AG09319 (cell line): ENCODE results near the gene VPS39.

Source experiments
- DNase-seq: peaks from one replicate; pipeline ENCODE4 v3.0.0-alpha.2; 2010; ENCODE audit warnings: low read depth; ENCODE audit errors: extremely low read depth
- CTCF ChIP-seq: IDR thresholded peaks from 2 replicates; pipeline ENCODE4 v1.5.1; 2011; ENCODE audit warnings: low read depth, mild to moderate bottlenecking, inconsistent platforms, low read length, moderate library complexity

VPS39 gene

GRCh38 chr15:42150219-42150970 lies 57.7 kb downstream of the VPS39 start:
- no peak for TF ChIP-seq CTCF
- DNase-seq, result no peak

- no peak for DNase-seq
These were observed 58.4 kb downstream of the VPS39 start for GRCh38 chr15:42149493-42150218.

GRCh38 chr15:42148808-42149492 lies 59.2 kb downstream of the VPS39 start:
- no peak for TF ChIP-seq CTCF
- no peak for DNase-seq

More at GRCh38 chr15:42149493-42150218, 58.4 kb downstream of the VPS39 start:
- no peak for TF ChIP-seq CTCF

- no peak for TF ChIP-seq CTCF
- no peak for DNase-seq
These were observed 60.7 kb downstream of the VPS39 start for GRCh38 chr15:42147431-42147735.

GRCh38 chr15:42146551-42147430 lies 61.3 kb downstream of the VPS39 start:
- no peak for TF ChIP-seq CTCF
- DNase-seq, result no peak

DNA sequence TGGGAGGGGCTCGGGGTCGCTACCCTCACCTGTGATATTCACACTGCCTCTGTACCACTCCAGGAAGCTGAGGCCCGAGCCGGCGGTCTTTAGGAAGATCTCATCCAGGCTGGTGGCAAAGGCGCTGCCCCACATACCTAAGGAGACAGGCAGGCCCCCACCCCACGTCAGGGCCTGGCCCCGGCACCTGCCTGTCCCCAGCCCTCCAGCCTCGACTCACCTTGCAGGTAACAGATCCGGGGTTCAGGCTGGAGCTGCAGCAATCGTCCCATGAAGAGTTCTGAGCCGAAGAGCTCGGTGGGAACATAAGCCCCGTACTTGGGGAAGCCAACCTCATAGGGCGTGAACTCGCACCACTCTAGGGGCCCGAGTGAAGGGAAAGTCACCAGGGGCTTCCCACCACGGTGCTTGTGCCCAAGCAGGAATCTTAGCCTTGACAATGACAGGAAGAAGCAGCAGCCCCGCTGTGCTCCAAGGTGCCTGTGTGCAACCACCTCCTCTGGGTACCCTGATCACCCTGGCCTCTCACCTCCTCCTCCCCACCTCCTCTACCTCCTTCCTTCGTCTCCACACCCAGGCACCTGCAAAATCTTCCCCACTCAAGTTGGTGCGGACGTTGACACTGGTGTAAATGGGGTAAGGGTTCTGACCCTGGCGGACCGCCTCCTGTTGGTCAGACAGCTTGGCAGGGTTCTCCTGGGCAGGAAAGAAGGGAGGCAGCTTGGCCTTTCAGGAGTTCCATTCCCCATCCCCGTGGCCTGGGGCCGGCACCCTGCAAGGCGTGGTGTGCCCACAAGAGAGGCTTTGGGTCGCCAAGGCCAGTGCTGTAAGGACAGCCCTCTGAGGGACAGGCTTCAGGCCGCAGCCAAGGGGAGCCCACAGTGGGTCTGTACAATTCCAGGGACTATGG lies 62.3 kb downstream of the VPS39 start:
- DNase-seq, result no peak
- TF ChIP-seq CTCF, result no peak
